Type B pancreatic cell (in vitro differentiated cells): ENCODE data around the gene CES3. TPM values are rescaled to one million over a fixed set of nuclear protein-coding genes. Genes with fewer than 3 reads are reported as not detected.

Experiments
- DNase-seq: peaks from one replicate; pipeline ENCODE4 v3.0.0; 2021; ENCODE audit warnings: mixed read lengths; ENCODE audit not compliant: unreplicated experiment; ENCODE audit errors: extremely low spot score
- H3K27ac Mint-ChIP-seq: 2 replicates; pipeline ENCODE4 v1.8.0; 2021; ENCODE audit warnings: mild to moderate bottlenecking, mixed read lengths
- H3K27me3 Mint-ChIP-seq: 2 replicates; pipeline ENCODE4 v1.8.0; 2021; ENCODE audit warnings: mixed read lengths
- H3K36me3 Mint-ChIP-seq: 2 replicates; pipeline ENCODE4 v1.8.0; 2021; ENCODE audit warnings: mixed read lengths
- H3K4me1 Mint-ChIP-seq: one replicate; pipeline ENCODE4 v1.8.0; 2021; ENCODE audit warnings: mixed read lengths; ENCODE audit not compliant: unreplicated experiment
- H3K4me3 Mint-ChIP-seq: 2 replicates; pipeline ENCODE4 v1.8.0; 2021; ENCODE audit warnings: mild to moderate bottlenecking, mixed read lengths
- H3K9me3 Mint-ChIP-seq: 2 replicates; pipeline ENCODE4 v1.8.0; 2021; ENCODE audit warnings: mixed read lengths
- long read RNA-seq: library from polyadenylated mRNA; unstranded; transcript quantifications from one replicate; pipeline ENCODE4 v2.0.0, GENCODE V29; 2020
- total RNA-seq: library from RNA; stranded (reverse); gene quantifications from 2 replicates; pipeline ENCODE4 v1.2.1, GENCODE V29; 2021; ENCODE audit warnings: low replicate concordance
- TF ChIP-seq, protein P1 (sequence below): fragments of 200-600 bp; sonication (generic); conservative IDR thresholded peaks from 2 replicates; pipeline ENCODE4 v1.5.0; 2021; ENCODE audit warnings: antibody characterized with exemption, mild to moderate bottlenecking

Gene CES3, protein sequence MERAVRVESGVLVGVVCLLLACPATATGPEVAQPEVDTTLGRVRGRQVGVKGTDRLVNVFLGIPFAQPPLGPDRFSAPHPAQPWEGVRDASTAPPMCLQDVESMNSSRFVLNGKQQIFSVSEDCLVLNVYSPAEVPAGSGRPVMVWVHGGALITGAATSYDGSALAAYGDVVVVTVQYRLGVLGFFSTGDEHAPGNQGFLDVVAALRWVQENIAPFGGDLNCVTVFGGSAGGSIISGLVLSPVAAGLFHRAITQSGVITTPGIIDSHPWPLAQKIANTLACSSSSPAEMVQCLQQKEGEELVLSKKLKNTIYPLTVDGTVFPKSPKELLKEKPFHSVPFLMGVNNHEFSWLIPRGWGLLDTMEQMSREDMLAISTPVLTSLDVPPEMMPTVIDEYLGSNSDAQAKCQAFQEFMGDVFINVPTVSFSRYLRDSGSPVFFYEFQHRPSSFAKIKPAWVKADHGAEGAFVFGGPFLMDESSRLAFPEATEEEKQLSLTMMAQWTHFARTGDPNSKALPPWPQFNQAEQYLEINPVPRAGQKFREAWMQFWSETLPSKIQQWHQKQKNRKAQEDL
- total RNA-seq = 0.48 and 1.1 TPM in 2 replicates
- long read RNA-seq = 0 reads

DNA sequence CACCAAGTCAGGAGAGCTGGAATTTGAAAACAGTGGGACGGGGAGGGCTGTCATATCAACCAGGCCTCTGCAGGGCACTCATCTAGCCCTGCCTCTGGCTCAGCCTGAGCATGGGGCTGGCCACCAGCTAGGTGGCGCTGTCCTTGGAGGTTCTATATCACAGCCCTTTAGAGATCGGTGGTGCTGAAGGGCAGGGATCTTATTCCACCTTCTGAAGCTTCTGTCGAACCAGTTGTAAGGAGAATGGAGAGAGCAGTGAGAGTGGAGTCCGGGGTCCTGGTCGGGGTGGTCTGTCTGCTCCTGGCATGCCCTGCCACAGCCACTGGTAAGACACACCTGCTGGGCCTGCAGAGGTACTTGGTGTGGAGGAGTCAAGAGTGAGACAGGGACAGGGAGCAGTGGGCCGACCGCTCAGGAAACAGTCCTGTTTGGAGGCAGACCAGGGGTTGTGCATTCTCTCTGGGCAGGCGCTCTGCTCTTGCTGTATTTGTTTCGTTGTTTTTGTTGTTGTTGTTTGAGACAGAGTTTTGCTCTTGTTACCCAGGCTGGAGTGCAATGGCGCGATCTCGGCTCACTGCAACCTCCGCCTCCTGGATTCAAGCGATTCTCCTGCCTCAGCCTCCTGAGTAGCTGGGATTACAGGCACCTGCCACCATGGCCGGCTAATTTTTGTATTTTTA is at the start of gene CES3:
TSS of gene CES3 (plus strand) at position 202 of the 680 bp plus-strand sequence. CDS start at position 244, 42 bp downstream.
- Mint-ChIP-seq H3K4me3 (no peak within 1 kb of the TSS), H3K9me3 (no peaks in the 10 kb centered on the region), H3K36me3 (no peaks in the 10 kb centered on the region), H3K27me3 (peaks cover 36% of the 10 kb centered on the region), H3K27ac (no peak within 1 kb of the TSS), H3K4me1 (no peaks in the 10 kb centered on the region)
- TF ChIP-seq, protein P1, sequence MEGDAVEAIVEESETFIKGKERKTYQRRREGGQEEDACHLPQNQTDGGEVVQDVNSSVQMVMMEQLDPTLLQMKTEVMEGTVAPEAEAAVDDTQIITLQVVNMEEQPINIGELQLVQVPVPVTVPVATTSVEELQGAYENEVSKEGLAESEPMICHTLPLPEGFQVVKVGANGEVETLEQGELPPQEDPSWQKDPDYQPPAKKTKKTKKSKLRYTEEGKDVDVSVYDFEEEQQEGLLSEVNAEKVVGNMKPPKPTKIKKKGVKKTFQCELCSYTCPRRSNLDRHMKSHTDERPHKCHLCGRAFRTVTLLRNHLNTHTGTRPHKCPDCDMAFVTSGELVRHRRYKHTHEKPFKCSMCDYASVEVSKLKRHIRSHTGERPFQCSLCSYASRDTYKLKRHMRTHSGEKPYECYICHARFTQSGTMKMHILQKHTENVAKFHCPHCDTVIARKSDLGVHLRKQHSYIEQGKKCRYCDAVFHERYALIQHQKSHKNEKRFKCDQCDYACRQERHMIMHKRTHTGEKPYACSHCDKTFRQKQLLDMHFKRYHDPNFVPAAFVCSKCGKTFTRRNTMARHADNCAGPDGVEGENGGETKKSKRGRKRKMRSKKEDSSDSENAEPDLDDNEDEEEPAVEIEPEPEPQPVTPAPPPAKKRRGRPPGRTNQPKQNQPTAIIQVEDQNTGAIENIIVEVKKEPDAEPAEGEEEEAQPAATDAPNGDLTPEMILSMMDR = peak; percentile 91
- DNase-seq = no peak

DNA sequence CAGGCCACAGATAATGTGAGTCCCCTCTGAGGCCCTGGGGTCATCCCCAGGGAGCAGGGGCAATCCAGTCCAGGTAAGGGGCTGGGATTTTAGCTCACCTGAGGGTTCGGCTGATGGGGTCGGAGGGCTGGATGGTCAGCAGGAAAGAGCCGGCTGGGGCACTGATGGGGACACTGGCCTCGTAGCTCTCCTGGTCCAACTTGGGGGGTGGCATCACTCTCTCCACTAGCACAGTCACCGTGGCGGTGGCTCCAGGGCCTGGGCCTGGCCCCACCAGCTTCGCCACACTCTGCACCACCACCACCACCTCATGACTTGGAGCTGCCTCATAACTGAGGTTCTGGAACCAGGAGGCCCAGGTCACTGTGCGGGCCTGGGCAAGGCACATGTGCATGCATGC is 49.3 kb upstream of the CES3 start:
- no peaks in the 10 kb centered on the region for H3K4me1 Mint-ChIP-seq
- no peak overlapping the region for H3K27ac Mint-ChIP-seq
- no peaks in the 10 kb centered on the region for H3K36me3 Mint-ChIP-seq
- H3K9me3 Mint-ChIP-seq = no peaks in the 10 kb centered on the region
- peaks cover 22% of the 10 kb centered on the region for H3K27me3 Mint-ChIP-seq
- H3K4me3 Mint-ChIP-seq = no peak overlapping the region
- DNase-seq = no peak
- TF ChIP-seq, protein P1 = no peak

DNA sequence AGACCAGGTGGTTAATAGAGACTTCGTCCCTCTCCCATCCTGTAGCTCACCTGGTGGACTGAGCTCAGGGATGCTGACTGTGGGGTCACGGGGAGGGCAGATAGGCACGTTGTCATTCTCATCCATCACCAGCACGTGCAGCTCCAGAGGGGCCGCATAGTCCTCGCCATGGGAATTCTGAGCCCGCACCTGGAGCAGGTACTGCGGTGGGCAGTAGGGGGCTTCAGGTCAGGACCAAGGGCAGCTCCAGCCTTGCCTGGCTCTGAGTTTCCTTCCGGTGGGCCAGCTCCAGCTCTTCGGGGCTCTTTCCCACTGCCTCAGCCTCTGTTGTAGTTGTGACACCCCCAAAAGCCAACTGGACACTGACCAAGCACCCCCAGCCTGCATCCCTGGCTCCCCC is 48.0 kb upstream of the CES3 start:
- H3K4me3 Mint-ChIP-seq = no peak overlapping the region
- no peaks in the 10 kb centered on the region for H3K9me3 Mint-ChIP-seq
- TF ChIP-seq, protein P1 = no peak
- DNase-seq = no peak
- H3K36me3 Mint-ChIP-seq = no peaks in the 10 kb centered on the region
- no peaks in the 10 kb centered on the region for H3K4me1 Mint-ChIP-seq
- H3K27me3 Mint-ChIP-seq = peaks cover 29% of the 10 kb centered on the region
- H3K27ac Mint-ChIP-seq = no peak overlapping the region

DNA sequence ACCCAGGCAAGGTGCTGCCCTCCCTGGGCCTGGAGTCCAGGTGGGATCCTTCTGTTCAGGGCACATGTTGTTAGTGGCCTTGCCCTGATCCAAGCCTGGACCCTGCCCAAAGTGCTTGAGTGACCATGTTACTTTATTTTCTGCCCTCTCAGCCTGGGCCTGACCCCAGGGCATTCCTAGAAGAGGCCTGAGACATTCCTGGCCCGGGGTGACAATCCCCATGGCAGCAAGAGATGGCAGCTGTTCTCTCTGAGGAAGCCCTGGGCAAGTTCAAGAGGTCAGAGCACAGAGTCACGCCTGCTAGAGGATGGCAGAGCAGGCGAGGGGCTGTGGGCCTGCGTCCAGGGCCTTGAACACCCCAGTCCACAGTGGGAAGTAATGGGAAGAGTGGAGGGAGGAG is 47.4 kb upstream of the CES3 start:
- H3K27ac Mint-ChIP-seq = no peak overlapping the region
- peaks cover 29% of the 10 kb centered on the region for H3K27me3 Mint-ChIP-seq
- H3K9me3 Mint-ChIP-seq = no peaks in the 10 kb centered on the region
- no peak overlapping the region for H3K4me3 Mint-ChIP-seq
- DNase-seq = no peak
- no peaks in the 10 kb centered on the region for H3K4me1 Mint-ChIP-seq
- H3K36me3 Mint-ChIP-seq = no peaks in the 10 kb centered on the region
- TF ChIP-seq, protein P1 = no peak

DNA sequence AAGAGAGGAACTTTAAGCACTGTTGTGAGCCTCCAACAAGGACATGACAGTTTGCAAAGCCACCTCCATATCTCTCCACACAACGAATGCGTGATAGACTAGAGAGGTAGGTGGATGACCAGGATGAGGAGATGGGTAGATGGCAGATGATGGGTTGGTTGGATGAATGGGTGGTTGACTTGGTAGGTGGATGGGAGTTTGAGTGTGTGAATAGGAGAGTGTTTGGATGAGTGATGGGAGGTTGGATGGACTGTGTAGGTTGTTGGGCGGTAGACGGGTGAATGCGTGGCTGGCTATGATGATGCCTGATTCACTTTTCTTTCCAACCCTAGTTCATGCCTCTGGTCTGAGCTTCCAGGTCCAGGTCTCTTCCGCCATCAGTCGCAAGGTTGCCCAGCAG is 46.5 kb upstream of the CES3 start:
- no peaks in the 10 kb centered on the region for H3K9me3 Mint-ChIP-seq
- peaks cover 34% of the 10 kb centered on the region for H3K27me3 Mint-ChIP-seq
- H3K27ac Mint-ChIP-seq = no peak overlapping the region
- H3K4me1 Mint-ChIP-seq = no peaks in the 10 kb centered on the region
- no peak for DNase-seq
- H3K36me3 Mint-ChIP-seq = no peaks in the 10 kb centered on the region
- TF ChIP-seq, protein P1 = no peak
- no peak overlapping the region for H3K4me3 Mint-ChIP-seq
